Endothelial cell of umbilical vein (primary cell): Measurements from ENCODE around the gene RBMS3.

ENCODE experiments used
- CTCF ChIP-seq, 2 donors: IDR thresholded peaks; 1 replicate in 1 of 2; 2 replicates in 1 of 2; pipeline ENCODE4 v1.5.1; 2011; ENCODE audit warnings: low read length in 2 of 2, mild to moderate bottlenecking in 2 of 2, moderate library complexity in 2 of 2, control low read depth in 1 of 2, inconsistent platforms in 1 of 2, low read depth in 1 of 2; ENCODE audit not compliant: insufficient read depth in 1 of 2; ENCODE audit errors: extremely low read depth in 1 of 2
- FOS ChIP-seq: IDR thresholded peaks from 2 replicates; pipeline ENCODE4 v1.6.1; 2011; ENCODE audit warnings: mild to moderate bottlenecking, low read length, moderate library complexity, borderline replicate concordance; ENCODE audit not compliant: insufficient read depth
- JUN ChIP-seq: IDR thresholded peaks from 2 replicates; pipeline ENCODE4 v1.6.1; 2011; ENCODE audit warnings: borderline replicate concordance, low read depth; ENCODE audit not compliant: insufficient read length, insufficient read depth
- MAX ChIP-seq: IDR thresholded peaks from 2 replicates; pipeline ENCODE4 v1.6.1; 2011; ENCODE audit not compliant: insufficient read depth, insufficient read length
- MYC ChIP-seq: IDR thresholded peaks from one replicate; pipeline ENCODE4 v1.6.1; 2011; ENCODE audit warnings: mild to moderate bottlenecking, low read depth, low read length
- POLR2A ChIP-seq: IDR thresholded peaks from 2 replicates; pipeline ENCODE4 v1.6.1; 2012; ENCODE audit warnings: low read depth, mild to moderate bottlenecking, control low read depth, low read length
- POLR2AphosphoS5 ChIP-seq: IDR thresholded peaks from 2 replicates; pipeline ENCODE4 v1.6.1; 2012; ENCODE audit warnings: low read depth, mild to moderate bottlenecking, control low read depth, low read length, moderate library complexity; ENCODE audit not compliant: insufficient read depth

GRCh38 chr3:30044515-30044914 is 763.6 kb downstream of the RBMS3 start:
- TF ChIP-seq CTCF (IDR thresholded peaks at IDR 0.05; ENCODE audit: extremely low read depth in 1 of 2, insufficient read depth in 1 of 2, low read depth in 1 of 2, low read length in 2 of 2) (no peak), POLR2A (no peak), MYC (no peak), POLR2AphosphoS5 (no peak), FOS (no peak), MAX (no peak), JUN (no peak)
